ENCODE results near the gene CFAP100. TPM values are rescaled to one million over a fixed set of nuclear protein-coding genes. Genes with fewer than 3 reads are reported as not detected.
A peak's percentile ranks its signal among the peaks of the same experiment; 100 is the strongest.

CFAP100 gene
- total and polyA plus RNA-seq, 2 of the 4 experiments (the other 2 are of a cell fraction), result not detected

- TF ChIP-seq NFE2L2 (IDR thresholded peaks at IDR 0.05; ENCODE audit: low read depth, low read length) (no peak), RAD21 (IDR thresholded peaks at IDR 0.05; ENCODE audit: low read length) (peak; percentile 39)
Measured at GRCh38 chr3:126475413-126476114, 80.9 kb downstream of the CFAP100 start, which contains the start of gene ZXDC (continued).

GRCh38 chr3:126476166-126477060 is 81.7 kb downstream of the CFAP100 start:
- dilution Hi-C loops (cut with HindIII; ENCODE audit: low sequenced_read_pairs, unreplicated experiment), result no loop called here
- Histone ChIP-seq H4K91ac (ENCODE audit: insufficient read depth, low read depth, low read length) (peak overlapping the region; percentile 85), H3K4me3 (ENCODE audit: insufficient read depth, low read depth, low read length) (peak overlapping the region; percentile 76), H3K14ac (replicated peaks; ENCODE audit: low read depth, low read length) (peak overlapping the region; percentile 98), H3K27ac (ENCODE audit: insufficient read depth, low read length) (peak overlapping the region; percentile 8), H3K23ac (ENCODE audit: low read depth, low read length) (peak overlapping the region; percentile 84), H3K9ac (ENCODE audit: low read depth, low read length) (peak overlapping the region; percentile 46), H3K4me1 (ENCODE audit: control insufficient read depth, insufficient read depth, low read length) (peaks cover 16% of the 10 kb centered on the region), H3K36me3 (ENCODE audit: control insufficient read depth, insufficient read depth, low read length) (peaks cover 3% of the 10 kb centered on the region; the same call in 1 of the 2 replicates), H2AK9ac (replicated peaks; ENCODE audit: low read depth, low read length, poor library complexity) (peak overlapping the region; percentile 77), H2BK120ac (ENCODE audit: low read depth, low read length) (peak overlapping the region; percentile 67; the same call in 1 of the 2 replicates), H3K9me3 (ENCODE audit: control insufficient read depth, insufficient read depth, low read length) (no peaks in the 10 kb centered on the region), H3K18ac (ENCODE audit: low read depth, low read length) (peak overlapping the region; percentile 72), H4K5ac (ENCODE audit: low read depth, low read length) (peak overlapping the region; percentile 70), H3K27me3 (ENCODE audit: control insufficient read depth, insufficient read depth, low read length) (no peaks in the 10 kb centered on the region; the same call in 1 of the 2 replicates), H3K9me1 (ENCODE audit: insufficient read depth, low read length) (peaks cover 26% of the 10 kb centered on the region), H2BK5ac (ENCODE audit: low read depth, low read length, poor library complexity, severe bottlenecking) (peak overlapping the region; percentile 32), H3K79me1 (ENCODE audit: low read depth in 1 of 2, low read length in 2 of 2) (peaks cover 24 to 36% of the 10 kb centered on the region in 2 experiments), H4K8ac (ENCODE audit: low read depth in 2 of 2, low read length in 2 of 2) (peak overlapping the region; percentile 95 to 99), H3K4me2 (ENCODE audit: low read depth, low read length) (peak overlapping the region; percentile 78), H4K20me1 (ENCODE audit: insufficient read depth, low read length) (peaks cover 32% of the 10 kb centered on the region), H3K4ac (ENCODE audit: low read depth, low read length) (peak overlapping the region; percentile 92), H3K56ac (ENCODE audit: extremely low read depth, insufficient read depth, low read length) (no peak overlapping the region; the same call in 1 of the 2 replicates), H2AFZ (replicated peaks; ENCODE audit: low read length, poor library complexity) (peak overlapping the region; percentile 100), H2BK20ac (ENCODE audit: low read depth, low read length) (0 out of 2 replicates have a peak overlapping the region, but pooled peaks have one; percentile 23), H2BK15ac (ENCODE audit: low read depth, low read length) (no peak overlapping the region), H2AK5ac (ENCODE audit: low read depth, low read length) (0 out of 2 replicates have a peak overlapping the region, but pooled peaks have one; percentile 27)
- intact Hi-C loops (cut with micrococcal nuclease), result loop anchor here (5.0 to 10.0 kb wide), 2 partner anchors 219 to 342 kb away; no protein-coding TSS in a partner anchor
- WGBS, 2 experiments (ENCODE audit: extremely low coverage in 2 of 2, insufficient read length in 1 of 2), result 10% methylated on average over 33 of the region's 66 CpGs; no CpG with 5 or more reads in 1 of the 2 experiments
- BruUV-seq (replicated peaks), result no TSS peak
- TF ChIP-seq BHLHE40 (IDR thresholded peaks at IDR 0.05; ENCODE audit: low read depth, low read length) (peak; percentile 70), MXI1 (IDR thresholded peaks at IDR 0.05; ENCODE audit: borderline replicate concordance, low read depth, low read length) (no peak)
- ChIA-PET POLR2A (ENCODE audit: unreplicated experiment) (no interaction called here), CTCF (interaction anchor here (0.6 kb wide), 1 partner anchor 21 kb away, joined by 3 read pairs; no protein-coding TSS in a partner anchor)
- peak; percentile 25 for DNase-seq
- in situ Hi-C loops (cut with MboI; ENCODE audit: low sequenced_read_pairs), result no loop called here
- ATAC-seq (ENCODE audit: low read depth), result no peak
